GM19467 (cell line): Measurements from ENCODE around the gene KLF2.
A peak's percentile ranks its signal among the peaks of the same experiment; 100 is the strongest.

Source experiments
- ATAC-seq: cut with Tn5 transposase; IDR thresholded peaks from one replicate; pipeline ENCODE4 v1.9.1; 2021; ENCODE audit warnings: mild to moderate bottlenecking, moderate library complexity; ENCODE audit not compliant: unreplicated experiment

The KLF2 gene

DNA sequence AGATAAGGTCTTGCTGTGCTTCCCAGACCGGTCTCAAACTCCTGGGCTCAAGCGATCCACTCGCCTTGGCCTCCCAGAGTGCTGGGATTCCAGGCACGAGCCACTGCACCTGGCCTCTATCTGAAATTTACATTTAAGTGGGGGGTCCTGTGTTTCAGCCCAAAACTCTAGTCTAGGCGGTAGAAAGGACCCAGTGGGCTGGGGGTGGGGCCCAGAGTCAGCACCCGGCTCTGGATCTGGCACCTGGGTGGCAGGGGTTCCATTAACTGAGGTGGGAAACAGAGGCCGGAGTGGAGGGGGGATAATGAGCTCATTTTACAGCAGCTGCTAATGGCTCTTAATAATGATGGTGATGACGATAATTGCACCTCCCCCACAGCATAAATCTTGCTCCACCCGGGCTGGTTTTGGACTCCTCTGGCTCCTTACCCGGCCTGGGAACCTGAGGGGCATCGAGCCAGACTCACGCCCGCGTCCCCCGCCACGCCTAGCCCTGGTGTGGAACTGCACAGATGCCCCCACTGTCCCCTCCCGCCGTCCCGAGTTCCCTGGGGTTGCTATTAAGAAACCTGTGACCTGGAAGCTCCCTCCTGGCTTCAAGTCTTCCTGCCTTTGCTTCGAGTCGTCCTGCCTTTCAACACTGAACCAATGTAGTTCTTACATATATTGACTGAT, 17.8 kb upstream of the KLF2 start:
- no peak for ATAC-seq

GRCh38 chr19:16308081-16308480, 16.5 kb upstream of the KLF2 start:
- no peak for ATAC-seq

DNA sequence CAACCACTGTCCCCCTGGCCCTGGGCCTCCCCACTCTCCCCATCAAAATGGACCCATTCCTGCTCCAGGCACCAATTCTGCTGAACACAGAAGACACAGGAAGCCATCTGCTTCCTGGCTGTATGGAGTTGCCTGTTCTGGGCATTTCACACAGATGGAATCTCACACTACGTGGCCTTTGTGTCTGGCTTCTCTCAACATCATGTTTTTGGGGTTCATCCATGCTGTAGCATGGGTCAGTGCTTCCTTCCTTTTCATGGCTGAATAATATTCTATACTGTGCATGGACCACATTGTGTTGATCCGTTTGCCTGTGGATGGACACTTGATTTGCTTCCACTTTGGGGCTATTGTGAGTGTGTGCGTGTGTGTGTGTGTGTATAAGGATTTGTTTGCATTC, 15.0 kb upstream of the KLF2 start:
- no peak for ATAC-seq

DNA sequence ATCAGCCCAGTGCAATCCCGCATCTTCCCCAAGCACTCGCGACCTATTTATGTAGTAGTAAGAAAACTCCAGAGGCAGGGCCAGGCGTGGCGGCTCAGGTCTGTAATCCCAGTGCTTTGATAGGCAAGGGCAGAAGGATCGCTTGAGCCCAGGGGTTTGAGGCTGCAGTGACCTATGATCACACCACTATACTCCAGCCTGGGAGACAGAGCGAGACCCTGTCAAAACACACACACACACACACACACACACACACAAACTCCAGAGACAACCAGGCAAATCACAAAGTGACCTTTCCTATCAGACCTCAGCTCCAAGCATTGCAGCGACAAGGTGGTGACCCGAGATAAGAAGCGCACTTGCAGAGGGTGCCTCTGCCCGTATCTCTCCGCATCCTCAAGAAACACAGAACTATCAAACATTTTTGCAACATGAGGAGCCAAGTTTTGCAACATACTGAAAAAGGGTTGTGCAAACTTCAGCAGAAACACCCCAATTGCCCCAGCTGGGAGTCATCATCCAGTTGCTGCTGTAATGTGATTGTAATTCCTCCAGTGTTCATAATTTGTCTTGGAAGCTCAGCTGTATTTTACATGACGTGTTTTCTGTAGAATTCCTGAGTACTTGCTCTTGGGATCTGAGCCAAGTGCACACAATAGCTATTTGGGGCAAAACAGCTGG, 8.7 kb upstream of the KLF2 start:
- ATAC-seq = no peak

DNA sequence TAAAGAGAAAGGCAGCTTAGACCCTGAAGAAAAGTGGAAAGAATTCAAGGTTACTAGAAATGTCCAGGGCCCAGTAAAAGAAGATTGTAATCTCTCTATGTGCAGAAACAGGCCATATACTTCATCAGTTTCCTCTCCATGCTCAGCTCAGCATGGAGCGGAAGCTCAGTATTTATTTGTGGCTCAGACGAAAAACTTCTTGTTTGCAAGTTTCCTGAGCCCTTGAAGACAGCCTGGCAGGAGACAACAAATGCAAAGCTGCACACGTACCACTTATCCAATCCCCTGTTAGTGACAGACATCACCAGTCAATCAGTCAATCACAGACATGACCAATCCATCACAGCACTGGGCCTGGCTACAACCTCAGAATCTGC, 8.1 kb upstream of the KLF2 start:
- no peak for ATAC-seq

GRCh38 chr19:16319481-16319880, 5.1 kb upstream of the KLF2 start:
- ATAC-seq = no peak

GRCh38 chr19:16320987-16321386, 3.6 kb upstream of the KLF2 start:
- no peak for ATAC-seq

DNA sequence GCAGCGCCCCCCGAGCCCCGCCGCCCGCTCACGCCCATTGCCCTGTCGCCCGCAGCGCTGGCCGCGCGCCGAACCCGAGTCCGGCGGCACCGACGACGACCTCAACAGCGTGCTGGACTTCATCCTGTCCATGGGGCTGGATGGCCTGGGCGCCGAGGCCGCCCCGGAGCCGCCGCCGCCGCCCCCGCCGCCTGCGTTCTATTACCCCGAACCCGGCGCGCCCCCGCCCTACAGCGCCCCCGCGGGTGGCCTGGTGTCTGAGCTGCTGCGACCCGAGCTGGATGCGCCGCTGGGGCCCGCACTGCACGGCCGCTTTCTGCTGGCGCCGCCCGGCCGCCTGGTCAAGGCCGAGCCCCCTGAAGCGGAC, 518 bp downstream of the KLF2 start:
- peak; percentile 14 for ATAC-seq

DNA sequence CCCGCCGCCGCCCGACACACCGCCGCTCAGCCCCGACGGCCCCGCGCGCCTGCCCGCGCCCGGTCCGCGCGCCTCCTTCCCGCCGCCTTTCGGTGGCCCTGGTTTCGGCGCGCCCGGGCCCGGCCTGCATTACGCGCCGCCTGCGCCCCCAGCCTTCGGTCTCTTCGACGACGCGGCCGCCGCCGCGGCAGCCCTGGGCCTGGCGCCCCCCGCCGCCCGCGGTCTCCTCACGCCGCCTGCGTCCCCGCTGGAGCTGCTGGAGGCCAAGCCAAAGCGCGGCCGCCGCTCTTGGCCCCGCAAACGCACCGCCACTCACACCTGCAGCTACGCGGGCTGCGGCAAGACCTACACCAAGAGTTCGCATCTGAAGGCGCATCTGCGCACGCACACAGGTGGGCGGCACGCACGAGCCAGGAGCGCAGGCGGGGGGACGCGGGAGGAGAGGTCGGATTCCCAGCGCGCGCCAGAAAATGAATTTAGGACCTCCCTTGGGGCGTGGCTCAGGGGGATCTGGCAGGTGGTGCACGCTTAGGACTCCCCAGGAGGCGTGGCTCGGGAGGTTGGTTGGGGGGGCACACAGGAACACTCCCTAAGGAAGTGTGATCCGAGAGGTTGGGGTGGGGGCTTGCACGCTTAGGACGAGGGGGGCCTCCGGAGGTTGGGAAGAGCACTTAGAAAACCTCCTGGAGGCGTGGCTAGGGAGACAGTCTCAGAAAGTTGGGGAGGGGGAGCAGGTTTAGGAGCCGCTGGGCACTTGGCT, 1.2 kb downstream of the KLF2 start:
- no peak for ATAC-seq

DNA sequence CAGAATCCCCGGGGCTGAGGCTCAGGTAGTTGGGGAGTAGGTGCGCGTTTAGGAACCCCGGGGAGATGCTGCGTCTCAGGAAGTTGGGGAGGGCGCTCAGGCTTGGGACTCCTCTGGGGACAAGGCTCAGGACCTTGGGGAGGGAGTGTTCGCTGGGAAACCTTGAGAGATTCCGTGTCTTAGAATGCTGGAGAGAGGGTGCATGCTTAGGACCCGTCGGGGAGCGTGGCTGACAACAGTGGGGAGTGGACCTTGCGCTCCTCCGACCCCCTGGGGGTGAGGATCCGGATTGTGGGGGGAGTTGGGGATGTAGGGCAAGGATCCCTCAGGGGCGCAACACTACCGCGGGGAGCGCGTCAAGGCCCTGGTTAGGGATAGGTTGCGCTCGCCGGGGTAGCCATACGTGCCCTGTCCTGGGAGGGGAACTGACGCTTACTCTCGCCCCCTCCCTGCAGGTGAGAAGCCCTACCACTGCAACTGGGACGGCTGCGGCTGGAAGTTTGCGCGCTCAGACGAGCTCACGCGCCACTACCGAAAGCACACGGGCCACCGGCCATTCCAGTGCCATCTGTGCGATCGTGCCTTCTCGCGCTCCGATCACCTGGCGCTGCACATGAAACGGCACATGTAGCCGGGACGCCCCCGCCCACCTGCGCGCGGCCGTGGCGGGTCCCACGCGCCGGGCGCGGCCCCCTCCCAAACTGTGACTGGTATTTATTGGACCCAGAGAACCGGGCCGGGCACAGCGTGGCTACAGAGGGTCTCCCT, 2.0 kb downstream of the KLF2 start:
- ATAC-seq = no peak

DNA sequence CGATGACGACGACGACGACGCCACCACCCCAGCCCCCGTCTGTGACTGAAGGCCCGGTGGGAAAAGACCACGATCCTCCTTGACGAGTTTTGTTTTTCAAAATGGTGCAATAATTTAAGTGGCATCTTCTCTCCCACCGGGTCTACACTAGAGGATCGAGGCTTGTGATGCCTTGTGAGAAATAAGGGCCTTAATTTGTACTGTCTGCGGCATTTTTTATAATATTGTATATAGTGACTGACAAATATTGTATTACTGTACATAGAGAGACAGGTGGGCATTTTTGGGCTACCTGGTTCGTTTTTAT, 2.5 kb downstream of the KLF2 start:
- ATAC-seq = no peak

- ATAC-seq = no peak
These were observed 2.9 kb downstream of the KLF2 start for GRCh38 chr19:16327501-16327900.

GRCh38 chr19:16327911-16328823, 3.5 kb downstream of the KLF2 start:
- ATAC-seq = no peak

- no peak for ATAC-seq
These were observed 4.3 kb downstream of the KLF2 start for GRCh38 chr19:16328824-16329482.

- ATAC-seq = peak; percentile 41
These were observed 5.8 kb downstream of the KLF2 start for GRCh38 chr19:16330368-16330801.

DNA sequence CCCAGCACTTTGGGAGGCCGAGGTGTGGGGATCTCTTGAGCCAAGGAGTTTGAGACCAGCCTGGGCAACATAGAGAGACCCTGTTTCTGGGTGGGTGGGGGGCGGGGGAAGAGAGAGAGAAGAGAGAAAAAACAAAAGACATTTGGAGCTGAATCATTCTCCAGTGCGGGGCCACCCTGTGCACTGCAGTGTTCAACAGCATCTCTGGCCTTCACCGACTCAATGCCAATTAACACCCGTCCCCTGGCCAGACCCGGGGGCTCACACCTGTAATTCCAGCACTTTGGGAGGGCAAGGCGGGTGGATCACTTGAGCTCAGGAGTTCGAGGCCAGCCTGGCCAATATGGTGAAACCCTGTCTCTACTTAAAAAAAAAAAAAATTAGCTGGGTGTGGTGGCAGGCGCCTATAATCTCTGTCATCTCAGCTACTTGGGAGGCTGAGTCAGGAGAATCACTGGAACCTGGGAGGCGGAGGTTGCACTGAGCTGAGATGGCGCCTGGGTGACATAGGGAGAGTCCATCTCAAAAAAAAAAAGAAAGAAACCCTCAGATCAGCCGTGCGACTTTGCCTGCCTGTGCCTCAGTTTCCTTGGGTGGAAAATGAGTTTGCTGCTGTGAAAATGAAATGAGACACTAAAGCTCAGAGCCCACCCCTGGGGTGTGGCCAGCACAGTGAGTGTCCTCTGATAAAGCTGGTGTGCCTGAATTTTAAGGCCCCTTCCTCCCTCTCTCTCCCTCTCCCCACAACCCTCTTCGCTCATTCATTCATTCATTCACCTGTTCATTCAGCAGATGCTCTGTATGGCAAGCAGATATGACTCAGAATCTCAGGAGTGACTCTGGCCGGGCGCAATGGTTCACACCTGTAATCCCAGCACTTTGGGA, 6.4 kb downstream of the KLF2 start:
- no peak for ATAC-seq

GRCh38 chr19:16333001-16333586, 8.5 kb downstream of the KLF2 start:
- no peak for ATAC-seq

DNA sequence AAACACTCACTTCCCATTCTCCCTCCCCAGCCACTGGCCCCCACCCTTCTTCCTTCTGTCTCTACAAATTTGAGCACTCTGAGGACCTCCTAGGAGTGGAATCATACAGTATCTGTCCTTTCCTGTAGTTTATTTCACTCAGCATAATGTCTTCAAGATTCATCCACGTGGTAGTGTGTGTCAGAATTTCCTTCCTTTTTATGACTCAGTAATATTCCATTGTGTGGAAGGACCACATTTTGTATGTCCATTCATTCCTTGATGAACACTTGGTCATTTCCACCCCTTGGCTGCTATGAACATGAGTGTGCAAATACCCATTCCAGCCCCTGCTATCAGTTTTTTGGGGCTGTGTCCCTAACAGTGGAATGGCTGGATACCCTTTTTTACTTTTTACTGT, 9.8 kb downstream of the KLF2 start:
- no peak for ATAC-seq

DNA sequence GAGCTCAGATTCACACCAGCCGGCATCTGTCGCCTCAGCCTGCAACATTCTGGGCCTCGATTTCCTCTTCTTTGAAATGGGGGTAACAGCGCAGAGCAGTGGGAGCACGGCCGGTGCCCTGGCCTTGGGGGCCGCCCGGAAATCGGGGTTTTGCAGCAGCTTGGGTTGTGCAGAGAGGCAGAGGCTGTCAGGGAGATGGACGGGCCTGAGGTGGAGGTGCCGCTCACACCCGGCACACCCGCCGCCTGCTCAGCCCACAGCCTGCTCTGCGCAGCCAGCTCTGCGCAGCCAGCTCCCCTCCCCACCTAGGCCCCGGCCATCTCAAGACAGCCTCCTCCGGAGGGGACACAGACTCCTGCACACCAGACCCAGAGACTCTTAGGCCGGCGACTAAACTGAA, 10.6 kb downstream of the KLF2 start:
- no peak for ATAC-seq
